Peyer's patch (tissue), 4 donors: ENCODE results near the gene KLK6.

Experiments
- POLR2A ChIP-seq, 2 donors: fragments of 450-650 bp; IDR thresholded peaks; one replicate each; pipeline ENCODE4 v1.5.1; 2017; ENCODE audit warnings: antibody characterized with exemption in 2 of 2, mild to moderate bottlenecking in 2 of 2, moderate library complexity in 2 of 2
- TF ChIP-seq, protein P1 (sequence below), 6 experiments: fragments of 450-650 bp in 4 of 6; fragments of 200-600 bp in 2 of 6; sonication (generic) in 1 of 6; IDR thresholded peaks; one replicate each; pipeline ENCODE4 v1.5.1; 2017 to 2019; ENCODE audit warnings: antibody characterized with exemption in 6 of 6, mild to moderate bottlenecking in 3 of 6, moderate library complexity in 1 of 6

GRCh38 chr19:50967929-50968715 is 1.3 kb downstream of the KLK6 start:
- TF ChIP-seq, protein P1, sequence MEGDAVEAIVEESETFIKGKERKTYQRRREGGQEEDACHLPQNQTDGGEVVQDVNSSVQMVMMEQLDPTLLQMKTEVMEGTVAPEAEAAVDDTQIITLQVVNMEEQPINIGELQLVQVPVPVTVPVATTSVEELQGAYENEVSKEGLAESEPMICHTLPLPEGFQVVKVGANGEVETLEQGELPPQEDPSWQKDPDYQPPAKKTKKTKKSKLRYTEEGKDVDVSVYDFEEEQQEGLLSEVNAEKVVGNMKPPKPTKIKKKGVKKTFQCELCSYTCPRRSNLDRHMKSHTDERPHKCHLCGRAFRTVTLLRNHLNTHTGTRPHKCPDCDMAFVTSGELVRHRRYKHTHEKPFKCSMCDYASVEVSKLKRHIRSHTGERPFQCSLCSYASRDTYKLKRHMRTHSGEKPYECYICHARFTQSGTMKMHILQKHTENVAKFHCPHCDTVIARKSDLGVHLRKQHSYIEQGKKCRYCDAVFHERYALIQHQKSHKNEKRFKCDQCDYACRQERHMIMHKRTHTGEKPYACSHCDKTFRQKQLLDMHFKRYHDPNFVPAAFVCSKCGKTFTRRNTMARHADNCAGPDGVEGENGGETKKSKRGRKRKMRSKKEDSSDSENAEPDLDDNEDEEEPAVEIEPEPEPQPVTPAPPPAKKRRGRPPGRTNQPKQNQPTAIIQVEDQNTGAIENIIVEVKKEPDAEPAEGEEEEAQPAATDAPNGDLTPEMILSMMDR (IDR thresholded peaks at IDR 0.05) = no peak
- TF ChIP-seq POLR2A (IDR thresholded peaks at IDR 0.05) = no peak
